Sigmoid colon (tissue), 7 donors: ENCODE data around the gene ANKRD44. TPM values are rescaled to one million over a fixed set of nuclear protein-coding genes. Genes with fewer than 3 reads are reported as not detected.
A peak's percentile ranks its signal among the peaks of the same experiment; 100 is the strongest.

ENCODE experiments used
- DNase-seq: peaks from one replicate; pipeline ENCODE4 v3.0.0-alpha.2; 2019
- H3K27ac ChIP-seq, 4 donors: fragments of 200-600 bp; sonication (generic); one replicate each; pipeline ENCODE4 v1.5.1; 2016 to 2019; ENCODE audit warnings: mild to moderate bottlenecking in 1 of 4
- H3K27me3 ChIP-seq, 3 donors: fragments of 200-600 bp; sonication (generic); one replicate each; pipeline ENCODE4 v1.5.1; 2019; ENCODE audit warnings: mild to moderate bottlenecking in 1 of 3
- H3K36me3 ChIP-seq, 4 donors: fragments of 200-600 bp; sonication (generic); one replicate each; pipeline ENCODE4 v1.5.1; 2016 to 2019
- H3K4me1 ChIP-seq, 4 donors: fragments of 200-600 bp; sonication (generic); one replicate each; pipeline ENCODE4 v1.5.1; 2017 to 2019
- H3K4me3 ChIP-seq, 4 donors: fragments of 200-600 bp; sonication (generic); one replicate each; pipeline ENCODE4 v1.5.1; 2017 to 2019; ENCODE audit warnings: mild to moderate bottlenecking in 2 of 4, moderate library complexity in 1 of 4
- H3K9me3 ChIP-seq, 4 donors: fragments of 200-600 bp in 3 of 4; sonication (generic) in 3 of 4; one replicate each; pipeline versions ENCODE4 v1.5.1 to v1.6.1; 2013 to 2019
- CTCF ChIP-seq, 4 experiments: fragments of 450-650 bp in 3 of 4; fragments of 200-600 bp in 1 of 4; IDR thresholded peaks; one replicate each; pipeline ENCODE4 v1.5.1; 2016 to 2019; ENCODE audit warnings: antibody characterized with exemption in 4 of 4, mild to moderate bottlenecking in 3 of 4, moderate library complexity in 2 of 4
- EP300 ChIP-seq, 4 donors: sonication (generic); formaldehyde crosslinking; IDR thresholded peaks; one replicate each; pipeline ENCODE4 v1.6.1; 2017; ENCODE audit warnings: antibody characterized with exemption in 4 of 4
- POLR2A ChIP-seq, 2 donors: fragments of 450-650 bp; IDR thresholded peaks; one replicate each; pipeline ENCODE4 v1.6.1; 2016; ENCODE audit warnings: antibody characterized with exemption in 2 of 2, mild to moderate bottlenecking in 2 of 2, moderate library complexity in 2 of 2
- POLR2AphosphoS5 ChIP-seq, 4 donors: sonication (generic); formaldehyde crosslinking; IDR thresholded peaks; one replicate each; pipeline ENCODE4 v1.6.1; 2017; ENCODE audit warnings: antibody characterized with exemption in 4 of 4
- WGBS, 2 donors: extraction: QIAGEN DNeasy Blood & Tissue Kit; methylation state at CpG; one replicate each; pipeline ENCODE4 v1.1.7; 2013; 5-methylcytosine and 5-hydroxymethylcytosine counted together
- intact Hi-C: fragments of 100-400 bp; cut with DNase I; formaldehyde crosslinking; loops from one replicate; pipeline ENCODE4 v1.15.1; 2023
- polyA plus RNA-seq, 3 donors: library from polyadenylated mRNA; stranded (reverse); fragments of 200-250 nt; gene quantifications; one replicate each; pipeline ENCODE4 v1.2.3, GENCODE V29; 2013
- total RNA-seq, 4 donors: library from RNA; depleted of rRNA; stranded (reverse); fragments of >200 nt; gene quantifications; one replicate each; pipeline ENCODE4 v1.1.0, GENCODE V29; 2016
- donor health status: healthy with polysubstance abuse.
- donor health status: Bipolar disorder and iron deficiency.
- donor health status: healthy.

Gene ANKRD44
- total and polyA plus RNA-seq, 7 donors: 1.2 to 41.1 (median 34.2) TPM

- peaks cover 0 to 50% (median 39%) of the 10 kb centered on the region in 4 donors for H3K4me1 ChIP-seq
- TF ChIP-seq EP300 (IDR thresholded peaks at IDR 0.05) (no peak), POLR2AphosphoS5 (IDR thresholded peaks at IDR 0.05) (no peak), CTCF (IDR thresholded peaks at IDR 0.05) (no peak)
- WGBS, 2 donors: 82 to 89% methylated on average over 4 of the region's 4 CpGs
These were observed 75.8 kb downstream of the ANKRD44 start for GRCh38 chr2:197234671-197235191.

GRCh38 chr2:197233473-197233872, 77.1 kb downstream of the ANKRD44 start:
- no peaks in the 10 kb centered on the region for H3K9me3 ChIP-seq
- DNase-seq: no peak
- no peak overlapping the region for H3K4me3 ChIP-seq
- H3K27ac ChIP-seq: no peak overlapping the region
- H3K4me1 ChIP-seq: peaks cover 0 to 44% (median 35%) of the 10 kb centered on the region in 4 donors
- intact Hi-C loops: no loop called here
- H3K36me3 ChIP-seq: no peaks in the 10 kb centered on the region
- H3K27me3 ChIP-seq: no peaks in the 10 kb centered on the region
- TF ChIP-seq EP300 (IDR thresholded peaks at IDR 0.05) (no peak), CTCF (IDR thresholded peaks at IDR 0.05) (no peak)

More at GRCh38 chr2:197234671-197235191, 75.8 kb downstream of the ANKRD44 start:
- intact Hi-C loops: no loop called here
- Histone ChIP-seq H3K36me3 (no peaks in the 10 kb centered on the region), H3K4me3 (no peak overlapping the region), H3K27me3 (no peaks in the 10 kb centered on the region), H3K9me3 (no peaks in the 10 kb centered on the region), H3K27ac (no peak overlapping the region)
- no peak for DNase-seq

- H3K9me3 ChIP-seq: no peaks in the 10 kb centered on the region
- H3K4me1 ChIP-seq: peaks cover 0 to 31% (median 22%) of the 10 kb centered on the region in 4 donors
- no peaks in the 10 kb centered on the region for H3K27me3 ChIP-seq
- WGBS, 2 donors: 85 to 96% methylated on average over 2 of the region's 2 CpGs
- no peak overlapping the region for H3K27ac ChIP-seq
- H3K36me3 ChIP-seq: no peaks in the 10 kb centered on the region
- DNase-seq: no peak
- intact Hi-C loops: no loop called here
- no peak overlapping the region for H3K4me3 ChIP-seq
- TF ChIP-seq POLR2A (IDR thresholded peaks at IDR 0.05) (no peak), CTCF (IDR thresholded peaks at IDR 0.05) (no peak), POLR2AphosphoS5 (IDR thresholded peaks at IDR 0.05) (no peak), EP300 (IDR thresholded peaks at IDR 0.05) (no peak)
These were observed 78.6 kb downstream of the ANKRD44 start for GRCh38 chr2:197232010-197232409.

- Histone ChIP-seq H3K4me3 (no peak overlapping the region), H3K27me3 (no peaks in the 10 kb centered on the region), H3K4me1 (peaks cover 0 to 26% (median 18%) of the 10 kb centered on the region in 4 donors), H3K9me3 (no peaks in the 10 kb centered on the region), H3K36me3 (no peaks in the 10 kb centered on the region), H3K27ac (peak overlapping the region in 1 of 4 donors; percentile 1)
- WGBS, 2 donors: 18 to 53% methylated on average over 4 of the region's 4 CpGs
- DNase-seq: no peak
- no peak for TF ChIP-seq POLR2A (IDR thresholded peaks at IDR 0.05)
- TF ChIP-seq EP300 (IDR thresholded peaks at IDR 0.05): no peak
- TF ChIP-seq CTCF (IDR thresholded peaks at IDR 0.05): no peak
- no peak for TF ChIP-seq POLR2AphosphoS5 (IDR thresholded peaks at IDR 0.05)
- intact Hi-C loops: no loop called here
These were observed 80.8 kb downstream of the ANKRD44 start for GRCh38 chr2:197229509-197230443.
